HepG2 (cell line): ENCODE results near the gene TAAR6. TPM values are rescaled to one million over a fixed set of nuclear protein-coding genes. Genes with fewer than 3 reads are reported as not detected.

Experiments
- ATAC-seq: fragments of 200-7000 bp; cut with Tn5 transposase; 3 replicates; pipeline ENCODE4 v1.9.1; 2020; ENCODE audit warnings: mild to moderate bottlenecking, moderate library complexity
- BruUV-seq: library from RNA; stranded (reverse); fragments of 400-500 nt; replicated peaks from 2 replicates; lab custom pipeline; 2021; lab: Mats Ljungman, UMichigan
- CTCF ChIA-PET: fragments of 300-600 bp; formaldehyde crosslinking; extraction: SDS; loops from one replicate; lab custom pipeline; 2021; ENCODE audit warnings: low total read pairs, inconsistent platforms, low intra/inter-chr PET ratio; lab: Yijun Ruan, JAX
- POLR2A ChIA-PET: fragments of 350-600 bp; sonication (Branson Sonifier 250); formaldehyde crosslinking; loops from one replicate; lab custom pipeline; 2020; ENCODE audit warnings: antibody characterized with exemption, inconsistent platforms; lab: Yijun Ruan, JAX
- DNase-seq: peaks from one replicate; pipeline ENCODE4 v3.0.0-alpha.2; 2015; ENCODE audit warnings: low spot score
- FAIRE-seq: peaks from 3 replicates; lab custom pipeline; 2011; peaks lifted over from hg19 to GRCh38; lab: Jason Lieb, UNC
- H2AFZ ChIP-seq: one replicate; pipeline ENCODE4 v1.6.1; 2011; ENCODE audit warnings: low read length, inconsistent platforms
- H3K27ac ChIP-seq: fragments of 300-600 bp; 3 replicates; pipeline ENCODE4 v1.8.0; 2011; ENCODE audit warnings: mixed run types, mild to moderate bottlenecking, mixed read lengths, low read length, inconsistent platforms; ENCODE audit not compliant: insufficient read depth; ENCODE audit errors: extremely low read length
- H3K27me3 ChIP-seq, 2 experiments: fragments of 200-600 bp in 1 of 2; 2 replicates in 1 of 2; 3 replicates in 1 of 2; pipeline versions ENCODE4 v1.6.0 to v1.8.0; 2011; ENCODE audit warnings: low read length in 2 of 2, mild to moderate bottlenecking in 2 of 2, moderate library complexity in 2 of 2, inconsistent platforms in 1 of 2; ENCODE audit not compliant: insufficient read depth in 2 of 2, control insufficient read depth in 1 of 2
- H3K36me3 ChIP-seq, 2 experiments: fragments of 200-600 bp in 1 of 2; replicated peaks in 1 of 2; 2 replicates in 1 of 2; 3 replicates in 1 of 2; pipeline versions ENCODE4 v1.5.1 to v1.8.0; 2011; ENCODE audit warnings: low read length in 2 of 2, inconsistent platforms in 1 of 2; ENCODE audit not compliant: insufficient read depth in 2 of 2, control insufficient read depth in 1 of 2
- H3K4me1 ChIP-seq: 2 replicates; pipeline ENCODE4 v1.5.1; 2012; ENCODE audit warnings: low read length, inconsistent platforms; ENCODE audit not compliant: insufficient read depth
- H3K4me2 ChIP-seq: 2 replicates; pipeline ENCODE4 v1.6.0; 2011; ENCODE audit warnings: low read depth, low read length, inconsistent platforms
- H3K4me3 ChIP-seq, 3 experiments: fragments of 200-600 bp in 1 of 3; sonication (generic), shearing (Covaris generic) in 1 of 3; replicated peaks in 1 of 3; 2 replicates each; pipeline ENCODE4 v1.5.1; 2011 to 2016; ENCODE audit warnings: low read length in 3 of 3, inconsistent platforms in 2 of 3, low read depth in 2 of 3, mild to moderate bottlenecking in 2 of 3, control low read depth in 1 of 3, mixed read lengths in 1 of 3; ENCODE audit not compliant: insufficient read depth in 1 of 3
- H3K79me2 ChIP-seq: one replicate; pipeline ENCODE4 v1.6.1; 2011; ENCODE audit warnings: low read length, inconsistent platforms; ENCODE audit not compliant: insufficient read depth
- H3K9ac ChIP-seq: 2 replicates; pipeline ENCODE4 v1.6.0; 2011; ENCODE audit warnings: mild to moderate bottlenecking, low read depth, low read length, inconsistent platforms; ENCODE audit not compliant: insufficient read depth
- H3K9me3 ChIP-seq: 2 replicates; pipeline ENCODE4 v1.5.1; 2012; ENCODE audit warnings: mild to moderate bottlenecking, low read length
- H4K20me1 ChIP-seq: 2 replicates; pipeline ENCODE4 v1.6.0; 2011; ENCODE audit warnings: inconsistent platforms, mild to moderate bottlenecking, low read length, moderate library complexity; ENCODE audit not compliant: insufficient read depth
- CTCF ChIP-seq: sonication (generic); formaldehyde crosslinking; IDR thresholded peaks from 2 replicates; pipeline ENCODE4 v1.5.0; 2020; ENCODE audit warnings: mild to moderate bottlenecking, missing genetic modification reagents, moderate library complexity
- FOXK1 ChIP-seq: sonication (generic); formaldehyde crosslinking; IDR thresholded peaks from 2 replicates; pipeline ENCODE4 v1.4.0; 2020; ENCODE audit warnings: low read depth, missing genetic modification reagents, borderline replicate concordance
- HOXA7 ChIP-seq: sonication (generic); formaldehyde crosslinking; IDR thresholded peaks from 2 replicates; pipeline ENCODE4 v1.8.1; 2022; ENCODE audit warnings: mild to moderate bottlenecking, missing genetic modification reagents, moderate library complexity
- MAZ ChIP-seq, 2 experiments: sonication (generic) in 1 of 2; formaldehyde crosslinking in 1 of 2; IDR thresholded peaks; 2 replicates each; pipeline versions ENCODE4 v1.5.0 to v1.6.1; 2012 to 2020; ENCODE audit warnings: low read depth in 2 of 2, mild to moderate bottlenecking in 2 of 2, borderline replicate concordance in 1 of 2, improper control_type of control experiment in 1 of 2, low read length in 1 of 2, missing genetic modification reagents in 1 of 2, moderate library complexity in 1 of 2
- MTERF4 ChIP-seq: sonication (generic); formaldehyde crosslinking; IDR thresholded peaks from 2 replicates; pipeline ENCODE4 v1.8.0; 2023; ENCODE audit warnings: mild to moderate bottlenecking, missing genetic modification reagents
- NFYB ChIP-seq: sonication (generic); formaldehyde crosslinking; IDR thresholded peaks from 2 replicates; pipeline ENCODE4 v1.4.0; 2020; ENCODE audit warnings: missing genetic modification reagents
- PLRG1 ChIP-seq: fragments of 450-650 bp; conservative IDR thresholded peaks from 2 replicates; pipeline ENCODE4 v1.6.1; 2016
- RBAK ChIP-seq: sonication (generic); formaldehyde crosslinking; IDR thresholded peaks from 2 replicates; pipeline ENCODE4 v1.5.1; 2020; ENCODE audit warnings: mild to moderate bottlenecking, missing genetic modification reagents
- SNAPC4 ChIP-seq: sonication (generic); formaldehyde crosslinking; IDR thresholded peaks from 2 replicates; pipeline ENCODE4 v1.4.0; 2020; ENCODE audit warnings: mild to moderate bottlenecking, missing genetic modification reagents
- TFDP2 ChIP-seq: sonication (generic); formaldehyde crosslinking; IDR thresholded peaks from 2 replicates; pipeline ENCODE4 v1.4.0; 2020; ENCODE audit warnings: missing genetic modification reagents
- ZNF225 ChIP-seq: sonication (generic); formaldehyde crosslinking; IDR thresholded peaks from 2 replicates; pipeline ENCODE4 v1.4.0; 2020; ENCODE audit warnings: mild to moderate bottlenecking, missing genetic modification reagents
- ZNF839 ChIP-seq: sonication (generic); formaldehyde crosslinking; IDR thresholded peaks from 2 replicates; pipeline ENCODE4 v1.4.0; 2020; ENCODE audit warnings: missing genetic modification reagents, mild to moderate bottlenecking, borderline replicate concordance
- whole genome bisulfite sequencing: methylation state at CpG from one replicate; pipeline ENCODE4 v1.1.6; 2017; ENCODE audit warnings: low lambda C conversion rate; 5-methylcytosine and 5-hydroxymethylcytosine counted together
- in situ Hi-C: cut with HindIII; loops from 2 replicates; pipeline ENCODE4 v1.10.0; 2017; ENCODE audit warnings: low pct_unique_long_range_greater_than_20kb; ENCODE audit not compliant: extremely low pct_ligation_motif_present
- intact Hi-C: fragments of 100-400 bp; cut with micrococcal nuclease; formaldehyde crosslinking; loops from one replicate; pipeline ENCODE4 v1.10.0; 2022; ENCODE audit not compliant: unreplicated experiment
- polyA plus RNA-seq, 8 experiments: library from polyadenylated mRNA; depleted of rRNA in 3 of 8; stranded (reverse) in 7 of 8; unstranded in 1 of 8; fragments of >200 nt; fragmentation: Illumina TruSeq in 4 of 8; extraction: Trizol in 4 of 8; gene quantifications; 2 replicates each; pipeline versions ENCODE4 v1.2.1 to v1.2.3, GENCODE V29; 2011 to 2016; ENCODE audit warnings: low read depth in 4 of 8, missing spikeins in 1 of 8, mixed read lengths in 1 of 8; ENCODE audit not compliant: insufficient read depth in 1 of 8
- total RNA-seq, 5 experiments: library from RNA; depleted of rRNA; stranded (reverse); fragments of >200 nt; fragmentation: Illumina TruSeq; extraction: Trizol; gene quantifications; 2 replicates each; pipeline ENCODE4 v1.2.3, GENCODE V29; 2016; ENCODE audit warnings: low read depth in 1 of 5

Gene TAAR6
- total and polyA plus RNA-seq, 2 of the 13 experiments (the other 11 are each of a cell fraction or from before 2014, with no cell fraction given) = not detected

- in situ Hi-C loops = no loop called here
- Histone ChIP-seq H3K4me1 (no peaks in the 10 kb centered on the region), H3K9me3 (no peaks in the 10 kb centered on the region), H3K27ac (no peak overlapping the region), H3K36me3 (no peaks in the 10 kb centered on the region), H3K4me2 (no peak overlapping the region), H3K9ac (no peak overlapping the region), H3K4me3 (no peak overlapping the region), H2AFZ (no peak overlapping the region), H4K20me1 (no peaks in the 10 kb centered on the region), H3K79me2 (no peaks in the 10 kb centered on the region), H3K27me3 (no peaks in the 10 kb centered on the region; a peak in 1 of 5 replicates)
- ChIA-PET CTCF (no interaction called here), POLR2A (no interaction called here)
- no peak for ATAC-seq
- FAIRE-seq = no peak
- TF ChIP-seq FOXK1 (no peak), PLRG1 (no peak), TFDP2 (CRISPR knock-in tag) (no peak), SNAPC4 (CRISPR knock-in tag) (no peak), NFYB (CRISPR knock-in tag) (no peak), HOXA7 (CRISPR knock-in tag) (no peak), CTCF (CRISPR knock-in tag) (no peak), ZNF225 (CRISPR knock-in tag) (no peak), RBAK (no peak), MAZ (IDR thresholded peaks at IDR 0.05; ENCODE audit: borderline replicate concordance, low read depth, low read length) (no peak), MAZ (CRISPR knock-in tag; IDR thresholded peaks at IDR 0.05; ENCODE audit: low read depth) (no peak), MTERF4 (CRISPR knock-in tag) (no peak), ZNF839 (CRISPR knock-in tag) (no peak)
- DNase-seq = no peak
- WGBS = 0% methylated on average over 1 of the region's 1 CpG
- BruUV-seq = no TSS peak
- intact Hi-C loops = no loop called here
Observed at GRCh38 chr6:132590362-132590761, 20.2 kb downstream of the TAAR6 start.
